Loucy (cell line): ENCODE measurements around the gene DUXA.

Experiments used
- H2AFZ ChIP-seq: fragments of 200-600 bp; sonication (generic); 2 replicates; pipeline ENCODE4 v1.6.0; 2016; ENCODE audit warnings: antibody characterized with exemption, mild to moderate bottlenecking, low read length, moderate library complexity
- H3F3A ChIP-seq: fragments of 200-600 bp; 2 replicates; pipeline ENCODE4 v1.6.0; 2016; ENCODE audit warnings: antibody characterized with exemption, low read depth, mild to moderate bottlenecking
- H3K27me3 ChIP-seq: fragments of 200-600 bp; sonication (generic); 2 replicates; pipeline ENCODE4 v1.6.1; 2014; ENCODE audit warnings: low read length, mild to moderate bottlenecking; ENCODE audit not compliant: insufficient read depth, poor library complexity, severe bottlenecking
- H3K36me3 ChIP-seq: fragments of 200-600 bp; sonication (generic); 2 replicates; pipeline ENCODE4 v1.6.1; 2016; ENCODE audit warnings: low read length; ENCODE audit not compliant: insufficient read depth
- H3K4me1 ChIP-seq: fragments of 200-600 bp; sonication (generic); 2 replicates; pipeline ENCODE4 v1.5.1; 2014; ENCODE audit warnings: low read length, mild to moderate bottlenecking; ENCODE audit not compliant: insufficient read depth, poor library complexity, severe bottlenecking
- H3K4me2 ChIP-seq: fragments of 200-600 bp; sonication (generic); 2 replicates; pipeline ENCODE4 v1.6.0; 2014; ENCODE audit warnings: antibody characterized with exemption, low read length, low read depth, mild to moderate bottlenecking; ENCODE audit not compliant: poor library complexity, severe bottlenecking
- H3K4me3 ChIP-seq: fragments of 200-600 bp; sonication (generic); 2 replicates; pipeline ENCODE4 v1.5.1; 2014; ENCODE audit warnings: low read length, mild to moderate bottlenecking, mixed read lengths; ENCODE audit not compliant: poor library complexity, severe bottlenecking
- H3K79me2 ChIP-seq: fragments of 200-600 bp; sonication (generic); 2 replicates; pipeline ENCODE4 v1.6.1; 2014; ENCODE audit warnings: low read length; ENCODE audit not compliant: insufficient read depth
- H3K9ac ChIP-seq: fragments of 200-600 bp; sonication (generic); 2 replicates; pipeline ENCODE4 v1.6.0; 2014; ENCODE audit warnings: mild to moderate bottlenecking, low read depth, low read length, moderate library complexity; ENCODE audit not compliant: poor library complexity, severe bottlenecking
- H3K9me2 ChIP-seq: fragments of 200-600 bp; sonication (generic); replicated peaks from 2 replicates; pipeline ENCODE4 v1.6.1; 2016; ENCODE audit warnings: low read depth, low read length, mixed read lengths
- H3K9me3 ChIP-seq: fragments of 200-600 bp; sonication (generic); 2 replicates; pipeline ENCODE4 v1.6.1; 2014; ENCODE audit warnings: mild to moderate bottlenecking, antibody characterized with exemption, low read length, low read depth; ENCODE audit not compliant: insufficient read depth
- H4K20me1 ChIP-seq: fragments of 200-600 bp; sonication (generic); 2 replicates; pipeline ENCODE4 v1.6.0; 2014; ENCODE audit warnings: antibody characterized with exemption, low read length, mild to moderate bottlenecking; ENCODE audit not compliant: insufficient read depth, poor library complexity, severe bottlenecking
- EZH2phosphoT487 ChIP-seq: fragments of 200-600 bp; IDR thresholded peaks from 2 replicates; pipeline ENCODE4 v1.6.1; 2018; ENCODE audit warnings: antibody characterized with exemption, mild to moderate bottlenecking, moderate library complexity, borderline replicate concordance
- TF ChIP-seq, protein P1 (sequence below): fragments of 200-600 bp; sonication (generic); conservative IDR thresholded peaks from 2 replicates; pipeline ENCODE4 v1.5.1; 2014; ENCODE audit warnings: mild to moderate bottlenecking, antibody characterized with exemption, low read length

Gene DUXA

DNA sequence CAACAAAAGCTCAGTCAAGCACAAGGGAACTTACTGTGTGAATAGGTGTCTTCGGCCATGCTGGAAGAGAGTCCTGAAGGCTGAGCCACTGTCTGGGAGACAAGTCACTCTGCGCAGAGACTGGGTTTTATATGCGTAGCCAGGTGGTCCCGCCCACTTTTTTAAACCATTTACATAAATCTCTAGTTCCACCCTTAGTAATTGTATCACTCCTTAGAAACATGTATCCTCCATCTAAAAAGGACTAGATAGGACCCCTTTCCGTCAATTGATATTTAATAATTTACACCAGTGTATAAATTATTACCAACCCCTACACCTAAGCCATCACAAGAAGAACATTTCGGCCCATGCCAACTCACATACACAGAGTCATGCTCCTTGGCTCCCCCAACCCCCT, at the start of gene DUXA:
TSS of gene DUXA (minus strand) at position 101 of the 400 bp plus-strand sequence. CDS start at position 59, 42 bp downstream.
- Histone ChIP-seq H2AFZ (no peak within 1 kb of the TSS), H3K9ac (no peak within 1 kb of the TSS), H3K79me2 (no peaks in the 10 kb centered on the region), H3K27me3 (no peaks in the 10 kb centered on the region), H3K4me3 (no peak within 1 kb of the TSS), H3K4me2 (no peak within 1 kb of the TSS), H3K9me3 (peaks cover 4% of the 10 kb centered on the region; the same call in 1 of the 2 replicates), H3K9me2 (no peaks in the 10 kb centered on the region), H4K20me1 (no peaks in the 10 kb centered on the region), H3F3A (no peaks in the 10 kb centered on the region), H3K4me1 (no peaks in the 10 kb centered on the region), H3K36me3 (no peaks in the 10 kb centered on the region)
- TF ChIP-seq, protein P1, sequence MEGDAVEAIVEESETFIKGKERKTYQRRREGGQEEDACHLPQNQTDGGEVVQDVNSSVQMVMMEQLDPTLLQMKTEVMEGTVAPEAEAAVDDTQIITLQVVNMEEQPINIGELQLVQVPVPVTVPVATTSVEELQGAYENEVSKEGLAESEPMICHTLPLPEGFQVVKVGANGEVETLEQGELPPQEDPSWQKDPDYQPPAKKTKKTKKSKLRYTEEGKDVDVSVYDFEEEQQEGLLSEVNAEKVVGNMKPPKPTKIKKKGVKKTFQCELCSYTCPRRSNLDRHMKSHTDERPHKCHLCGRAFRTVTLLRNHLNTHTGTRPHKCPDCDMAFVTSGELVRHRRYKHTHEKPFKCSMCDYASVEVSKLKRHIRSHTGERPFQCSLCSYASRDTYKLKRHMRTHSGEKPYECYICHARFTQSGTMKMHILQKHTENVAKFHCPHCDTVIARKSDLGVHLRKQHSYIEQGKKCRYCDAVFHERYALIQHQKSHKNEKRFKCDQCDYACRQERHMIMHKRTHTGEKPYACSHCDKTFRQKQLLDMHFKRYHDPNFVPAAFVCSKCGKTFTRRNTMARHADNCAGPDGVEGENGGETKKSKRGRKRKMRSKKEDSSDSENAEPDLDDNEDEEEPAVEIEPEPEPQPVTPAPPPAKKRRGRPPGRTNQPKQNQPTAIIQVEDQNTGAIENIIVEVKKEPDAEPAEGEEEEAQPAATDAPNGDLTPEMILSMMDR: no peak
- no peak for TF ChIP-seq EZH2phosphoT487

DNA sequence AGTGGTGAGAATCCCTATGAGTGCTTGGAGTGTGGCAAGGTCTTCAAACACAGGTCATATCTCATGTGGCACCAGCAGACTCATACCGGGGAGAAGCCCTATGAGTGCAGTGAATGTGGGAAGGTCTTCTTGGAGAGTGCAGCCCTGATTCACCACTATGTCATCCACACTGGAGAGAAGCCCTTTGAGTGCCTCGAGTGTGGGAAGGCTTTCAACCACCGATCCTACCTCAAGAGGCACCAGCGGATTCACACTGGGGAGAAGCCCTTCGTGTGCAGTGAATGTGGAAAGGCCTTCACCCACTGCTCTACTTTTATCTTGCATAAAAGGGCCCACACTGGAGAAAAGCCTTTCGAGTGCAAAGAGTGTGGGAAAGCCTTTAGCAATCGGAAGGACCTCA, 44.8 kb upstream of the DUXA start:
- no peak overlapping the region for H3K4me3 ChIP-seq
- H2AFZ ChIP-seq: no peak overlapping the region
- no peaks in the 10 kb centered on the region for H3K79me2 ChIP-seq
- H3K9me2 ChIP-seq: no peaks in the 10 kb centered on the region
- TF ChIP-seq, protein P1: no peak
- no peak for TF ChIP-seq EZH2phosphoT487
- no peaks in the 10 kb centered on the region for H3K9me3 ChIP-seq
- no peak overlapping the region for H3K4me2 ChIP-seq
- H4K20me1 ChIP-seq: no peaks in the 10 kb centered on the region
- no peaks in the 10 kb centered on the region for H3K27me3 ChIP-seq
- H3K9ac ChIP-seq: no peak overlapping the region
- H3K36me3 ChIP-seq: peaks cover 44% of the 10 kb centered on the region; the same call in 1 of the 2 replicates
- no peaks in the 10 kb centered on the region for H3F3A ChIP-seq
- no peaks in the 10 kb centered on the region for H3K4me1 ChIP-seq

DNA sequence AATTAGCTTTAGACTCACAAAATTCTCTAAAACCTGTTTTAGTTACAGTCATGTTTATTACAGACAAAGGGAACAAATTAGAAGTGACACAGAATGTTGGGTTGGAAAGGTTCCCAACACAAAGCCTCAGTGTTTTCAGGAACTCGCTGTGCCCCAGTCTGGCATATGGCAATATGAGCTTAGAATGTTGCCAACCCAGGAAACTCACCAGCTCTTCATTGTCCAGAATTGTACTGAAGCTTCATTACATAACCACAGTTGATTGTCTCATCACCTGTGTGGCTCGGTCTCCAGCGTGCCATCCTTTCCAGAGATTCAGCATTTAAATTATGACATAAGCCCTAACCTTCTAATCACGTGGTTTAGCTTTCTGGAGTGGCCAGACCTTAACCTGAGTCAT, 43.1 kb upstream of the DUXA start:
- Histone ChIP-seq H3K4me3 (no peak overlapping the region), H3F3A (no peaks in the 10 kb centered on the region), H4K20me1 (no peaks in the 10 kb centered on the region), H3K4me2 (no peak overlapping the region), H3K36me3 (peaks cover 52% of the 10 kb centered on the region; the same call in 1 of the 2 replicates), H3K9me2 (no peaks in the 10 kb centered on the region), H3K4me1 (no peaks in the 10 kb centered on the region), H3K9me3 (no peaks in the 10 kb centered on the region), H2AFZ (no peak overlapping the region), H3K79me2 (no peaks in the 10 kb centered on the region), H3K27me3 (no peaks in the 10 kb centered on the region), H3K9ac (no peak overlapping the region)
- TF ChIP-seq, protein P1: no peak
- TF ChIP-seq EZH2phosphoT487: no peak
